Activated CD8-positive, alpha-beta memory T cell treated with anti-CD3 and anti-CD28 coated beads, Interleukin-2, amount 10 ng/mL, durations not matched to agents 7 days and 5 days (primary cell): ENCODE data around the gene CADPS2. TPM values are rescaled to one million over a fixed set of nuclear protein-coding genes. Genes with fewer than 3 reads are reported as not detected.

Experiments
- ATAC-seq: fragments of 150-1000 bp; cut with Tn5 transposase; one replicate; pipeline ENCODE4 v1.10.0; 2021; ENCODE audit warnings: moderate library complexity
- CTCF ChIA-PET: fragments of 350-600 bp; sonication (Branson Sonifier 250); formaldehyde crosslinking; loops from one replicate; lab custom pipeline; 2021; ENCODE audit warnings: antibody characterized with exemption; lab: Charles Lee
- DNase-seq: peaks from one replicate; pipeline ENCODE4 v3.0.0-alpha.2; 2020
- H3K27ac Mint-ChIP-seq: one replicate; pipeline ENCODE4 v1.8.0; 2021; ENCODE audit warnings: mild to moderate bottlenecking, mixed read lengths
- H3K27me3 Mint-ChIP-seq: one replicate; pipeline ENCODE4 v1.8.0; 2021; ENCODE audit warnings: mixed read lengths
- H3K36me3 Mint-ChIP-seq: one replicate; pipeline ENCODE4 v1.8.0; 2021; ENCODE audit warnings: mild to moderate bottlenecking, mixed read lengths
- H3K4me1 Mint-ChIP-seq: one replicate; pipeline ENCODE4 v1.8.0; 2021; ENCODE audit warnings: mixed read lengths
- H3K4me3 Mint-ChIP-seq: one replicate; pipeline ENCODE4 v1.8.0; 2021; ENCODE audit warnings: mild to moderate bottlenecking, moderate library complexity, mixed read lengths
- H3K9me3 Mint-ChIP-seq: one replicate; pipeline ENCODE4 v1.8.0; 2022; ENCODE audit warnings: low read depth, mixed read lengths
- total RNA-seq, 2 experiments: library from RNA; stranded (reverse); gene quantifications; one replicate each; pipeline ENCODE4 v1.2.3, GENCODE V29; 2021

CADPS2 gene
- total RNA-seq, result not detected

- Mint-ChIP-seq H3K9me3 (no peaks in the 10 kb centered on the region), H3K4me1 (peaks cover 7% of the 10 kb centered on the region), H3K27ac (no peak within 1 kb of the TSS), H3K4me3 (peak within 1 kb of the TSS; percentile 43), H3K36me3 (no peaks in the 10 kb centered on the region), H3K27me3 (peaks cover 50% of the 10 kb centered on the region)
- DNase-seq, result no peak
- CTCF ChIA-PET, result interaction anchor here (0.6 kb wide), 1 partner anchor 52 kb away, joined by 3 read pairs; no protein-coding TSS in a partner anchor
- ATAC-seq, result peak; percentile 69
Measured at GRCh38 chr7:122886357-122887081, at the start of gene CADPS2. CADPS2 (minus strand) TSS chr7:122886460; CDS start chr7:122886337, 123 bp downstream.

- Mint-ChIP-seq H3K4me3 (no peak overlapping the region), H3K9me3 (no peaks in the 10 kb centered on the region), H3K27ac (no peak overlapping the region), H3K4me1 (no peaks in the 10 kb centered on the region), H3K36me3 (no peaks in the 10 kb centered on the region), H3K27me3 (no peaks in the 10 kb centered on the region)
- ATAC-seq (no peak), DNase-seq (no peak)
- CTCF ChIA-PET, result no interaction called here
Measured at GRCh38 chr7:122935620-122936019, 49.4 kb upstream of the CADPS2 start.

GRCh38 chr7:122919643-122920181 lies 33.5 kb upstream of the CADPS2 start:
- no peak for DNase-seq
- CTCF ChIA-PET, result no interaction called here
- Mint-ChIP-seq H3K9me3 (no peaks in the 10 kb centered on the region), H3K4me1 (no peaks in the 10 kb centered on the region), H3K27ac (no peak overlapping the region), H3K36me3 (no peaks in the 10 kb centered on the region), H3K4me3 (no peak overlapping the region), H3K27me3 (no peaks in the 10 kb centered on the region)
- no peak for ATAC-seq

- Mint-ChIP-seq H3K27me3 (no peaks in the 10 kb centered on the region), H3K4me3 (no peak overlapping the region), H3K9me3 (no peaks in the 10 kb centered on the region), H3K4me1 (no peaks in the 10 kb centered on the region), H3K36me3 (no peaks in the 10 kb centered on the region), H3K27ac (no peak overlapping the region)
- CTCF ChIA-PET, result no interaction called here
- DNase-seq, result no peak
- no peak for ATAC-seq
Measured at GRCh38 chr7:122914812-122915211, 28.6 kb upstream of the CADPS2 start.

GRCh38 chr7:122913608-122914007 lies 27.3 kb upstream of the CADPS2 start:
- CTCF ChIA-PET, result no interaction called here
- no peaks in the 10 kb centered on the region for H3K9me3 Mint-ChIP-seq

GRCh38 chr7:122902751-122903495 lies 16.7 kb upstream of the CADPS2 start:
- Mint-ChIP-seq H3K4me3 (no peak overlapping the region), H3K36me3 (no peaks in the 10 kb centered on the region), H3K4me1 (no peaks in the 10 kb centered on the region), H3K9me3 (no peaks in the 10 kb centered on the region), H3K27me3 (no peaks in the 10 kb centered on the region), H3K27ac (no peak overlapping the region)
- ATAC-seq (no peak), DNase-seq (no peak)
- CTCF ChIA-PET, result interaction anchor here (0.9 kb wide), 1 partner anchor 9 kb away, joined by 3 read pairs; no protein-coding TSS in a partner anchor

More at GRCh38 chr7:122913608-122914007, 27.3 kb upstream of the CADPS2 start:
- ATAC-seq (no peak), DNase-seq (no peak)
- H3K27me3 Mint-ChIP-seq, result no peaks in the 10 kb centered on the region
- H3K36me3 Mint-ChIP-seq, result no peaks in the 10 kb centered on the region
- no peak overlapping the region for H3K4me3 Mint-ChIP-seq
- no peaks in the 10 kb centered on the region for H3K4me1 Mint-ChIP-seq
- H3K27ac Mint-ChIP-seq, result no peak overlapping the region

GRCh38 chr7:122901250-122901649 lies 15.0 kb upstream of the CADPS2 start:
- Mint-ChIP-seq H3K36me3 (no peaks in the 10 kb centered on the region), H3K27ac (no peak overlapping the region), H3K27me3 (no peaks in the 10 kb centered on the region), H3K9me3 (no peaks in the 10 kb centered on the region), H3K4me3 (no peak overlapping the region), H3K4me1 (no peaks in the 10 kb centered on the region)
- CTCF ChIA-PET, result no interaction called here
- DNase-seq, result no peak
- no peak for ATAC-seq

GRCh38 chr7:122896509-122896908 lies 10.2 kb upstream of the CADPS2 start:
- ATAC-seq (no peak), DNase-seq (no peak)
- CTCF ChIA-PET, result no interaction called here
- Mint-ChIP-seq H3K36me3 (no peaks in the 10 kb centered on the region), H3K27me3 (no peaks in the 10 kb centered on the region), H3K27ac (no peak overlapping the region), H3K4me1 (no peaks in the 10 kb centered on the region), H3K4me3 (no peak overlapping the region), H3K9me3 (no peaks in the 10 kb centered on the region)

GRCh38 chr7:122893486-122893885 lies 7.2 kb upstream of the CADPS2 start:
- Mint-ChIP-seq H3K27me3 (peaks cover 7% of the 10 kb centered on the region), H3K4me3 (no peak overlapping the region), H3K9me3 (no peaks in the 10 kb centered on the region), H3K4me1 (no peaks in the 10 kb centered on the region), H3K27ac (no peak overlapping the region), H3K36me3 (no peaks in the 10 kb centered on the region)
- DNase-seq, result no peak
- ATAC-seq, result no peak
- CTCF ChIA-PET, result no interaction called here

- Mint-ChIP-seq H3K27me3 (peaks cover 42% of the 10 kb centered on the region), H3K9me3 (no peaks in the 10 kb centered on the region), H3K27ac (no peak overlapping the region), H3K4me3 (no peak overlapping the region), H3K36me3 (no peaks in the 10 kb centered on the region), H3K4me1 (peaks cover 7% of the 10 kb centered on the region)
- DNase-seq (no peak), ATAC-seq (no peak)
- CTCF ChIA-PET, result no interaction called here
Measured at GRCh38 chr7:122889116-122889515, 2.9 kb upstream of the CADPS2 start.

GRCh38 chr7:122887848-122888247 lies 1.6 kb upstream of the CADPS2 start:
- Mint-ChIP-seq H3K9me3 (no peaks in the 10 kb centered on the region), H3K4me1 (peaks cover 7% of the 10 kb centered on the region), H3K4me3 (no peak overlapping the region), H3K27ac (no peak overlapping the region), H3K27me3 (peaks cover 45% of the 10 kb centered on the region), H3K36me3 (no peaks in the 10 kb centered on the region)
- ATAC-seq (no peak), DNase-seq (no peak)
- CTCF ChIA-PET, result no interaction called here

GRCh38 chr7:122887198-122887597 lies 938 bp upstream of the CADPS2 start:
- H3K36me3 Mint-ChIP-seq, result no peaks in the 10 kb centered on the region
- CTCF ChIA-PET, result interaction anchor here (0.6 kb wide), 1 partner anchor 51 kb away, joined by 3 read pairs; no protein-coding TSS in a partner anchor
- H3K27me3 Mint-ChIP-seq, result peaks cover 50% of the 10 kb centered on the region
- no peak for DNase-seq
- H3K27ac Mint-ChIP-seq, result no peak overlapping the region
- H3K9me3 Mint-ChIP-seq, result no peaks in the 10 kb centered on the region
- peak overlapping the region; percentile 37 for H3K4me3 Mint-ChIP-seq
- H3K4me1 Mint-ChIP-seq, result peaks cover 7% of the 10 kb centered on the region
- ATAC-seq, result no peak

- ATAC-seq (peak; percentile 22), DNase-seq (no peak)
- Mint-ChIP-seq H3K4me3 (peak overlapping the region; percentile 43), H3K27me3 (peaks cover 50% of the 10 kb centered on the region), H3K27ac (no peak overlapping the region), H3K4me1 (peaks cover 7% of the 10 kb centered on the region), H3K36me3 (no peaks in the 10 kb centered on the region), H3K9me3 (no peaks in the 10 kb centered on the region)
- CTCF ChIA-PET, result no interaction called here
Measured at GRCh38 chr7:122885583-122886356, 490 bp downstream of the CADPS2 start.
